Measurements from ENCODE around the gene COL18A1. TPM values are rescaled to one million over a fixed set of nuclear protein-coding genes. Genes with fewer than 3 reads are reported as not detected.
"Not testable (repeated sequence)": the region's sequence is repeated elsewhere in the genome, so short reads cannot be mapped to it uniquely, and the experiment has no call there.

The COL18A1 gene
- total RNA-seq, 1 donor from 2014 or later = 499 TPM

DNA sequence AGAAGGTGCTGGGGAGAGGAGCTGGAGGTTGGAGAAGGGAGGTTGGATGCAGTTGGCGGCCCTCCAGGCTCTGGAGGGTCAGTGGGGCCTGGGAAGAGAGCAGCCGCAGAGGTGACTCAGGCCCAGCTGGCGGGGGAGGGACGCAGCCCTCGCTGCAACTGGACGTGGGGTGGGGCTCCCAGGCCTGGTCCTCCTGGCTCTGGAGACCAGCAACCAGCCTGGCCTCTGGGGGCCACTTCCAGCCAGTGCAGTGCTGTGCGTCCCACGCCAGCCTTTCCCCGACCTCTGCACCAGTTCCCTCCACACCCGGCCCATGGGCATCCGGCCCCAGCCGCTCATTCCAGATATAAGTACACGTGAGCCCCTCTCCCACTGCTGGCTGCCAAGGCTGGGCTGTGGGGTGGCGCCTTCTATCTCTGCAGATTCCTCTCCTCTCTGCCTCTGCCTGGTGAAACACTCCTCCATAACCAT is 38.0 kb upstream of the COL18A1 start:
- peak; percentile 36 for ATAC-seq

DNA sequence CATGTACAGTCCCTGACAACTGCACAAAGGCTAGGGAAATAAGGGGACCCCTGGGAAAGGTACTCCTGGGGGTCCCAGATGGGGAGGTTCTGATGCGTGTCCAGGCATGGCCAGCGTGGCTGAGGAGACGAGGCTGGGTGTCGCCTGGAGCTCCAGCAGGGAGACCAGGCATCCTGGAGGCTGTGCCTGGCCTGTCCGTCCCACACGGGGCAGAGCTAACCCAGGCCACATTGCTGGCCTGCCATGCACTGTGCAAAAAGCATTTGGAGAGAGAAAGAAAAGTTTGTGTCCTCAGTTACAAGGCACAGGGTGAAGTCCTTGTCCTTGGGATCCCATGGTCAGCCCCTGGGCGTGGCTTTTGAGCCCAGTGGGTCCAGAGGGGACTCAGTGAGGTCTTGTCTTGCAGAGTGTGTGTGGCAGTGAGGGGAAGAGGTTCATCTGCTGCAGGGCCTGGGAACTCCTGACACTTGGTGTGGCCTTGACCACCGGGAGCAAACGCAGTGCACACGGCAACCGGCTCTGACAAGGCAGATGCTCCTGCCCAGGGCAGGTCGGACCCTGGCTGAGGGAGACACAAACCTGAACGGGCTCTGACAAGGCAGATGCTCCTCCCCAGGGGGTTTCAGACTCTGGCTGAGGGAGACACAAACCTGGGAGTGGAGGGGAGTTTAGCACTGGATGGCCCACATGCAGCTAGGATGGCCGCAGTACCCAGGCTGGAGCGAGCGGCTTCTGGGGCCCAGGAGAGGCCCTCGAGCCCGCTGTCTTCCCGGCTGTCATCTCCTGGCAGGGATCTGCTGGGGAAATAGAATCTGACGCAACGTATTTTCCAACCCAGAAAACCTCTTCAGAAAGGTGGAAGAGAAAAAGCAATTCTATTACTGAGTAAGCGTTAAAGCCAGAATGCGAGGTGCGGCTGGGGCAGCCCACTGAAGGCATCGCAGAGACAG is 37.3 kb upstream of the COL18A1 start:
- DNase-seq (ENCODE audit: low spot score) (no peak), ATAC-seq (peak; percentile 9)

More for the DNA sequence above, 38.0 kb upstream of the COL18A1 start:
- no peak for DNase-seq (ENCODE audit: low spot score)

DNA sequence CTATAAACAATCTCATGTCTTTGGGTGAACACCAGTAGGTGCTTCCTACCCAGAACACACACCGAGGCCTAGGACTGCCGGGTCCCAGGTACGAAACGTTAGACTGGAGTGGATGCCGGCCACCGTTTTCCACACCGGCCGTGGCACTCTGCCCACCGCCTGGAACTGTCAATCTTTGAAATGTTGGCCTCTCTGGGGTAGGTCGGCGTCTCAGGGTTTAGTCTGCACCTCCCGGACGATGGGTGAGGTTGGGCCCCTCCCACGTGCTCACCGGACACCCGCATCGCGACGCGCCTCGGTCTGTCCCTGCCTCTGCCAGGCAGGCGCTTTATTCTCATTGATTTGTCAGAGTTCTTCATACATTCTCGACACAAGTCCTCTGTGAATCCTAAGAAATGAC is 35.9 kb upstream of the COL18A1 start:
- not testable (repeated sequence) for DNase-seq (ENCODE audit: low spot score); ATAC-seq

DNA sequence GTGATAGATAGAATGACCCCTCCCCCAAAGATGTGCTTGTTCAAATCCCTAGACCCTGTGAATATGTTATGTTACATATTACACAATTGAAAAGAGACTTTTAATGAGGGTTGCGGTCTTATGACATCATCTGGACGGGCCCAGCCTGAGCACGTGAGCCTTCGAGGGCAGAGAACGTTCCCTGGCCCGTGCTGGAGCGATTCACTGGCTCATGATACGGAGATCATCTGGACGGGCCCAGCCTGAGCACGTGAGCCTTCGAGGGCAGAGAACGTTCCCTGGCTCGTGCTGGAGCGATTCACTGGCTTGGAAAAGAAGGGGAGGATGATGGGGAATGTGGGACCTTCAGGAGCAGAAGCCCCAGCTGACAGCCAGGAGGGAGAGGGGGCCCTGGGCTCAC is 34.4 kb upstream of the COL18A1 start:
- ATAC-seq (no peak), DNase-seq (ENCODE audit: low spot score) (no peak)

DNA sequence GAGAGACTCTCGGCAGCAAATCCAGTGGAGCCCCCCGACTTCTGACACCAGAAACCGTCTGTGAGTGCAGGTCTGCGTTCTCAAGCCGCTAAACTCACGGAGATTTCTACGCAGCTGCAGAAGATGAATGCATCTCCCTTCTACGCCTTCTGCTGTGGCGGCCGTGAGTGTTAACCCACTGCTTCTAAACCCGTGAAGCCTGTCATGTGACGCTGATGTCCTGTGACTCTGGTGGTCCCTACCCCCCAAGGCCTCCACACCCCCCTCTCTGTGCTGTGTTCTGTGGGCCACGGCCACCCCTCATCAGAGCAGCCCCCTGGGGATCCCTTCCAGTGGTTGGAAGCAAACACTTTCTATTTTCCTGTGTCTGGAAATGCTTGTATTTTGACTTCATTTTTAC is 33.9 kb upstream of the COL18A1 start:
- no peak for DNase-seq (ENCODE audit: low spot score)
- no peak for ATAC-seq

DNA sequence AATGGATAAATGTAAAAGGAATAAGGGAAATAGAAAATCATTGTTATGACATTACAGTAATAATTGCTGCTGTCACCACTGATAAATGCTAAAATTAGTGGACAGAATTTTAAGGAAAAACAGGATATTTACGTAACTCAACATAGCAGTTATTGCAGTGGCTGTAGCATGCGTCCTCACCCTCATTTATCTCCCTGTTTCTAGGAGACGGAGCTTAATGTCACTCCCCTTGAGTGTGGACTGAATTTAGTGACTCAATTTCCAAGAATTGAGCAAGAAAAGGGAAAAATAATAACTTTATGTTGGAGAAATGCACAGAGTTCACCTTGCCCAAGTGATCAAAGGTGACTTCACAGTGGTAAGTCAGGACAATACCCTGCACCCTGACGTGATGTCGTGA is 33.3 kb upstream of the COL18A1 start:
- ATAC-seq = no peak
- DNase-seq (ENCODE audit: low spot score) = no peak

DNA sequence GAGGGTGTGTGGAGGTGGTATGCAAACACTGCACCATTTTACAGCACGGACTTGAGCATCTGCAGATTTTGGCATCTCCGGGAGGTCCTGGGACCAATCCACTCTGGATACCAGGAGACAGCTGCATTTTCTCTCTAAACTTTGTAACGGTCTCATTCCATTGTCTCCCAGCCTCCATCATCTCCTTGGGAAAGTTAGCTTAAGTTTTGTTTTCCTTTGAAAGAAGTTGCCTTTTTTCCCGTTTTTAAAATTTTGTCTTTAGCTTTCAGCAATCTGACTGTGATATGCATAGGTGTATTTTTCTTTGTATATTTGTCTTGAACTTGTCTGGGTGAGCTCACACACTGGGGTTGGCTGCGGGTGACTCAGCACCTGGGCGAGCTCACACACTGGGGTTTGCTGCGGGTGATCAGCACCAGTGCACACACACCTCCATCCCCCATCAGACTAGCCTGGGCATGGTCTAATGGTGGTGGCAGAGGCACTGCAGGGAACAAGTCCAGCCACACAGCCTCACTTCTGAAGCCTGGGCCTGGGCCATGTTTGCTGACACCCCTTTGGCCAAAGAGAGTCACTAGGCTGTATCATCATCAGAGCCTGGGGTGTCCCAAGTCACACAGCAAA is 32.1 kb upstream of the COL18A1 start:
- ATAC-seq (no peak), DNase-seq (ENCODE audit: low spot score) (no peak)

DNA sequence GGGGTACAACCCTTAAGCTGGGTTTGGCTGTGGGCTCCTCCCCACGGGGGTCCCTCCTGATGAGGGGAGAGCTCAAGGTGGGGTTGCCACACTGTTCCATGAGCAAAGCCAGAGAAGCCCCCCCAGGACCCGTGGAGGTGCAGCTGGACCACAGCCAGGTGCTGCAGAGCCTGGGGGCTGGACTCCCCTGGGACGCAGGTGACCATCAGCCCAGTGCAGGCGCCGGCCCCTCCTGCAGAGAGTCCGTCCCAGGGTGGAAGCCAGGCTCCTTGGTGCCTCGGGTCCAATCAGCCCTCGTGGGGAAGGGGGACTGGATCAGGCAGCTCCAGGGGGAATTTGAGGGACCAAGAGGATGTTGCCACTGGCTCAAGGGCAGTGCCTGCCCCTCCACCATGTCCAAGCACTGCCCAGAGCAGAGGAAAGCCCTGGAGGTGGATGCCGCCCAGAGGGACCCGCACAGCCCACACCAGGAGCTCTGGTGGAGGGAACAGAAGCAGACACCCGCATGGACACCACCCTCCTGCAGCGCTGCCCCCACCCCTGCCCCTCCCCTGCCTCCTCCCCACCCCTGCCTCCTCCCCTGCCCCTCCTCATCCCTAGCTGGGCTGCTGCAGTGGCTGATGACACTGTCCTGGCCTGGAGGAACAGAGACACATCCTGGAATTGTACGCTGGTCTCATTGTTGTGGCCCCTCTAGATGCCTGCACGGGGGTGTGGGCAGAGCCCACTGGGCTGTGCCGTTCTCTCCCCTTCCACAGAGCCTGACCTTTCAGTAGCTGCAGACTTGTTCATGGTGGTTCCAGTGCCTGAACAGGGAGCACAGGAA is 30.8 kb upstream of the COL18A1 start:
- DNase-seq (ENCODE audit: low spot score) = no peak
- no peak for ATAC-seq

DNA sequence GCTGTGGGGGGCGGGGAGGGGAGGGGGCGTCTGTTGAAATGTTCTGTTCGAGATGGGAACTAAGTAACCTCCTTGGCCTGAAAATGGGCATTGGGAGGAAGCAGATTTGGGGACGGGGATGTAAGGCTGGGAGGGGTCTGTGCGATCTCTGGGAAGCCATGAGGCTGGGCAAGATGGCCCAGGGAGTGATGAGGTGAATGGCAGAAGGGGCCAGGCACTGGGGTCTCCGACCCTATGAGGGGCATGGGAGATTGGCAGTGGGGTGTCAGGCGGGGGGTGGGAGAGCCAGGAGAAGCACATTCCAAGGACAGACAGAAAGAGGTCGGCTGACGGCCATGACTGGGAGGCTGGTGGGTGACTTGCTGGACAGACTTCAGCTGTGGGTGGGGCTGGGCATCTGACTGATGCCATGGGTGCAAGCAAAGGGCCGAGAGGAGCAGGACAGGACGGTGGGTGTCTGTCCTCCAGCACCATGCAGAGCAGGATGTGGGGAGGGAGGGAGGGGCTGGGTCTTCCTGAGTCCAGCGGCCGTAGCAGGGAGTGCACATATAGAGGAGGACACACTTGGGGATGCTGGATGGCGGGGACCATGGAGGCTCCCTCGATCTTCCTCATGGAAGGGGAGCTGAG is 30.0 kb upstream of the COL18A1 start:
- no peak for ATAC-seq
- no peak for DNase-seq (ENCODE audit: low spot score)

DNA sequence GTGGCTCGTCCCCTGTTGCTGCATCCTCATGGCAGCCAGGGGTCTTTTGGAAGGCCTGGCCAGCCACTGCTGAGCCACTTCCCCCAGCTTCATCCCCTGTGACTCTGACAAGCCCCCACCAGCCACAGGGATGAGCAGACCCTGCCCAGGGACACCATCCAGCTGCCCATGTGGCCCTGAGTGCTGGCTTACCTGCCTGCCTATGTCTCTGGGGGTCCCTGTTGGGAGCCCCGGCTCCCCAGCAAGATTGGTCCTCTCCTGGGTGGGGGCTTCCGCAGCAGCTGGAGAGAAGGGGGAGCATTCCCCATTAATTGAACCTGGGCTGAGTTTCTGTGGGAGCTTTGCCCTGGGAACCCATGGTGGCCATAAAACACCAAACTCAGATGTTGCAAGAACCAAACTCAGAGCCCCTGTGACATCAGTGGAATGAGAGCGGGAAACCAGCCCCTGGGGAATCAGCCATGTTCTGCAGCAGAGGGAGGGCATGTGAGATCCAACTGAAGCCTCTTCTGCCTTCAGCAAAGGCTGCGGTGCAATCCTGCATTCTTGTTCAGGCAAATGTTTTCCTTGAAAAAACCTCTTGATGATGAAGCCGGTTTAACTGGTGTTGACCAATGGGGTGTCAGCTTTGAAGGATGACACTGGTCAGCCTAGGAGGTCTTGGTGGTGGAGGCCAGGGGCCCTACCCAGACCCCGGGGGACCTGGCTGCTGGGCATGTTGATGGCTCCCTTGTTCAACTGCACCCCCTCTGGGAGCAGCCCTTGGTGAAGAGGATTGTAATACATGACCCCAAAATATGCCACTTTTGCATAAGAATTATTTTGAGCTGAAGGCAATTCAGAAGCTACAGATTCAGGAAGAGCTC is 28.3 kb upstream of the COL18A1 start:
- ATAC-seq (no peak), DNase-seq (ENCODE audit: low spot score) (no peak)

DNA sequence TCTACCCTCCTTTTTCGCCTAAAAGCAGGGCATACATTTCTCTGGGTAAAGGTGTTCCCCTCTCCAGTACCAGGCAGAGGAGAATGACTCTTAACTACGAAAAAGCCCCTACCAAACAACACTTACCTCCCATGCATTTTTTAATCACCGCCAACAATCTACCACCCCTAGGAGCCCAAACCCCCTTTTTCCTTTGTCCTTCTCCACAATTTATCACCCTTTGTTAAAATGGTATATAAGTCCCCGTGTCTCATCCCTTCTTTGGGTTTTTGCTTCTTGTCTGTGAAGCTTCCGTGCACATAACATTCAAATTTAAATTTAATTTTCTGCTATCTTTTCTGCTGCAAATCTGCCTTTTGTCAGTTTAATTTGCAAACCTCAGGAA is 27.6 kb upstream of the COL18A1 start:
- ATAC-seq = no peak
- DNase-seq (ENCODE audit: low spot score) = no peak

DNA sequence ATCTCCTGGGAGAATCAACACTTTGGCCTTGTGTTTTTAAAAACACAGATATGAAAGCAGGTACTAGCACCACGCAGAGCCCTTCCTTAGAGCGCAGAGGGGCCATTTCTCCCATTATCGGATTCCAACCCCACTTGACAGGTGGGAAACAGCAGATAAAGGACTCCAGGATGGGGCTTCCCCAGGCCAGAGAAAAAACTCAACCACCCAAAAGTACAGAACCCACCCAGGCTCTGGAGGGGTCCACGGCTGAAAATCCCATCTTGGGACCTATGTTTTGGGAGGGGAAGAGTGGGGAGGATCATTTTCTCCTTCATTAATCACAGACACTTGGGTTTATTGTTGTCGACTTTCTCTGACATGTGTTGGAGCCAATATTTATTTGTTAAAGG is 27.1 kb upstream of the COL18A1 start:
- ATAC-seq (no peak), DNase-seq (ENCODE audit: low spot score) (no peak)

DNA sequence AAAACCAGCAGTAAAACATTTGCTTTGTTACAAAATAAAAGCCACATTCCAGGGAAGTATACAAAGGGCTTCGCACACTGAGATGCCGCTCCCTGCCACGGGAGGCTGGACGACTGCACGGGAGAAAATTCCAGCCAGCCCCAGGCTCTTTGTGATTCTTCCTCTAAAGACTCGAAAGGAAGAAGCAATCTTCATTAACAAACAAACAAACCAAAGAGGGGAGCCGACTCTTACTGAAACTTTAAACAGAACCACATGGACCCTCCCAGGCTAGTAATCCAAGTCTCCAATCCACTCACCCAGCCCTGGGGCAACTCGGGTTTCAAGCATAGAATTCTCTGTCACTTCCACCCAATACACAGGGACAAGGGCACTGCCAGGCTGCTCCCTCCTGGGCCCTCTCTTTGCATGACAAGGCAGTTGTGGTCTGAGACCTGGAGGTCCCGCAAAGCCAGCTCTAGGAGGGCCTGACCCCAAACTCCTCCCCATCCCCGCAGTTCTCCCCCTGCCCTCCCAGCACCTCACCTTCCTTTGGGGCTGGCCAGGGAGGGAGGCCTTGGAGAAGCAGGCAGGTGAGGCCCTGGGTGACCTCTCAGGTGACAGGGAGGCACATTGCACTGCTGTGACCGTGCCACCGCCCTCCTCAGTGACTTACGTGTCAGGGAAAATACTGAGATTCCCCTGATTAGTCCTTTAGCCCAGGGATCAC is 26.6 kb upstream of the COL18A1 start:
- ATAC-seq (no peak), DNase-seq (ENCODE audit: low spot score) (no peak)

DNA sequence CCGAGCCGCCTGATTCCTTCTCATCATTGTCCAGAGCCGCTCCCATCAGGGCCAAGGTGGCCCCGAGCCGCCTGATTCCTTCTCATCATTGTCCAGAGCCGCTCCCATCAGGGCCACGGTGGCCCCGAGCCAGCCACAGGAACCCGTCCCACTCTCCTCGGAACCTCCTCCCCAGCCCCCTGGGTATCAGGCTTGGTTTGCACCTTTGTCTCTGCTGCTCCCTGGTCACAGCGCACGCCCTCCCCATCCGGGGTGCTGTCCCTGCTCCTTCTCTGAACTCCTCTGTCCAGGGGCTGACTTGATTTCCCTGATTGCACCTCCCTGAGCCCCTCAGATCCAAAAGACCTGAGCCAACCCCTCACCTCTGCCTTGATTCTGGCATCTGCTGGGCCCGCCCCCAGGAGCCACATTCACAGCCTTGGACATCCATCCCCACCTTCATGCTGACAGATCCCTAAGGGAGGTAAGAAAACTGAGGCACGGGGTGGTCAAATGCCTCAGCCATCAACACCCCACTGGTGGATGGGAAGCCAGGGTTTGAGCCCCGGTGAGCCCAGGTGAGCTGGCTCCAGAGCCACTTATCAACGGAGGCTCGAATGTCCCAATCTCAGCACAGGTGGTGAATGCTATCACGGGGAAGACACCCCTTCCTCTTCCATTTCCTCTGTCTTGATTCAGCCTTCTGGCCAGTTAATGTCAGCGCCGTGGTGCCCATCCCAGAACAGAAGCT is 25.6 kb upstream of the COL18A1 start:
- no peak for DNase-seq (ENCODE audit: low spot score)
- no peak for ATAC-seq

DNA sequence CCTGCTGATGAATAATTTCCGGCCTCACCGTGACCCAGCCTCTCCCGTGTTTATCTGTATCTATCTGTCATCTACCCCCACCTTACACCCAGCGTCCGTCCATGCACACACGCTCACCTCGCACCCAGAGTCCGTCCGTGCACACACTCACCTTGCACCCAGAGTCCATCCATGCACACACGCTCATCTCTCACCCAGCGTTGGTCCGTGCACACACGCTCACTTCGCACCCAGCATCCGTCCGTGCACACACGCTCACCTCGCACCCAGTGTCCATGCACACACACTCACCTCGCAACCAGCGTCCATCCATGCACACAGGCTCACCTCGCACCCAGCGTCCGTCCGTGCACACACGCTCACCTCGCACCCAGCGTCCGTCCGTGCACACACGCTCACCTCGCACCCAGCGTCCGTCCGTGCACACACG is 25.0 kb upstream of the COL18A1 start:
- DNase-seq (ENCODE audit: low spot score) (no peak), ATAC-seq (no peak)

DNA sequence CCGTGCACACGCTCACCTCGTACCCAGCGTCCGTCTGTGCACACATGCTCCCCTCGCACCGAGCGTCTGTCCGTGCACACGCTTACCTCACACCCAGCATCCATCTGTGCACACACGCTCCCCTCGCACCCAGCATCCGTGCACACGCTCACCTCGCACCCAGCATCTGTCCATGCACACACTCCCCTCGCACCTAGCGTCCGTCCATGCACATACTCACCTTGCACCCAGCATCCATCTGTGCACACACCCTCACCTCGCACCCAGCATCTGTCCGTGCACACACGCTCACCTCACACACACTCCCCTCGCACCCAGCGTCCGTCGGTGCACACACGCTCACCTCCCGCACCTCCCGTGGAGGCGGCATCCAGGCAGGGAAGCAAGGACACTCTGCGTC is 24.4 kb upstream of the COL18A1 start:
- ATAC-seq = no peak
- no peak for DNase-seq (ENCODE audit: low spot score)

DNA sequence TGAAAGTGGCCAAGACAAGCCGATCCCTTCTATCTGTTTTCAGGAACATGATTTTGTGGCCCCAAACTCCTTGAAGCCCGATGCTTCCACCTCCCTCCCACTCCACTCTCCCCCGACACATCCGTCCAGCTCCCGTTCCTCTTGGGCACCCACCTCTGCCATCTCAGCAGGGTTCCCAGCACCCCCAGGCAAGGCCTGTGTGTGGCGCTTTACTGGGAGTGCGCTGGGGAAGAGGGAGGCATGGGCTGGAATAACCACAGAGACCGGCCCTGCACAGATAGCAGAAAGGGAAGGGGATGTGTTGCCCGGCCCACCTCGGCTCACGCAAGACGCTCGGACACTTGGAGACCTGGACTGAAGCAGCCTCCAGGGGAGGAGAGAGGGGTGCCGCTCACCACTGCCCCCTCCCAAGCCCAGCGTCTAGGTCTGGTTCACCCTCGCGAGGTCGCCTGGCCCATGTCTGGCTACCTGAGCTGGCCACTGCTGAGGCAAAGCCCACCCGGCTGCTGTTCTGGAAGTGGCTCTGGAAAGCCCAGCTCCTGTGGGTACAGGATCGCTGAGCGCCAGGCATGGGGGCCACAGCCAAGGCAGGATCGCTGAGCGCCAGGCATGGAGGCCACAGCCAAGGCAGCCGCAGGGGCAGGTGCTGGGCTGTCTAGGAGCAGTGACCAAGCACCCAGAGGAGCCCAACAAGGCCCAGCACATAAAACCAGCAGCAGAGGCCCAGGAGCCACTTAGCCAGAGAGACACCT is 23.8 kb upstream of the COL18A1 start:
- ATAC-seq (no peak), DNase-seq (ENCODE audit: low spot score) (no peak)

Measured in left lobe of liver (tissue), 2 donors.